Body of pancreas (tissue), 4 donors: ENCODE data around the gene MOGAT3.

ENCODE experiments used
- POLR2A ChIP-seq, 3 donors: fragments of 450-650 bp; IDR thresholded peaks; one replicate each; pipeline ENCODE4 v1.6.1; 2016; ENCODE audit warnings: antibody characterized with exemption in 3 of 3, mild to moderate bottlenecking in 2 of 3
- TF ChIP-seq, protein P1 (sequence below), 7 experiments: fragments of 450-650 bp in 4 of 7; fragments of 200-600 bp in 3 of 7; sonication (generic) in 3 of 7; IDR thresholded peaks; one replicate each; pipeline ENCODE4 v1.5.1; 2016 to 2019; ENCODE audit warnings: antibody characterized with exemption in 7 of 7

- peak in 2 of 3 donors; percentile 2 to 41 for TF ChIP-seq POLR2A (IDR thresholded peaks at IDR 0.05)
- TF ChIP-seq, protein P1, sequence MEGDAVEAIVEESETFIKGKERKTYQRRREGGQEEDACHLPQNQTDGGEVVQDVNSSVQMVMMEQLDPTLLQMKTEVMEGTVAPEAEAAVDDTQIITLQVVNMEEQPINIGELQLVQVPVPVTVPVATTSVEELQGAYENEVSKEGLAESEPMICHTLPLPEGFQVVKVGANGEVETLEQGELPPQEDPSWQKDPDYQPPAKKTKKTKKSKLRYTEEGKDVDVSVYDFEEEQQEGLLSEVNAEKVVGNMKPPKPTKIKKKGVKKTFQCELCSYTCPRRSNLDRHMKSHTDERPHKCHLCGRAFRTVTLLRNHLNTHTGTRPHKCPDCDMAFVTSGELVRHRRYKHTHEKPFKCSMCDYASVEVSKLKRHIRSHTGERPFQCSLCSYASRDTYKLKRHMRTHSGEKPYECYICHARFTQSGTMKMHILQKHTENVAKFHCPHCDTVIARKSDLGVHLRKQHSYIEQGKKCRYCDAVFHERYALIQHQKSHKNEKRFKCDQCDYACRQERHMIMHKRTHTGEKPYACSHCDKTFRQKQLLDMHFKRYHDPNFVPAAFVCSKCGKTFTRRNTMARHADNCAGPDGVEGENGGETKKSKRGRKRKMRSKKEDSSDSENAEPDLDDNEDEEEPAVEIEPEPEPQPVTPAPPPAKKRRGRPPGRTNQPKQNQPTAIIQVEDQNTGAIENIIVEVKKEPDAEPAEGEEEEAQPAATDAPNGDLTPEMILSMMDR (IDR thresholded peaks at IDR 0.05), result no peak
These were observed 44.4 kb upstream of the MOGAT3 start for GRCh38 chr7:101245147-101245668.
